IMR-90 (cell line): ENCODE results near the gene RGPD4. TPM values are rescaled to one million over a fixed set of nuclear protein-coding genes. Genes with fewer than 3 reads are reported as not detected.

ENCODE experiments used
- ATAC-seq: fragments of 200-7000 bp; cut with Tn5 transposase; 2 replicates; pipeline ENCODE4 v1.9.1; 2020; ENCODE audit warnings: low read depth, mild to moderate bottlenecking, moderate library complexity
- BruUV-seq: library from RNA; stranded (reverse); fragments of 400-500 nt; replicated peaks from 2 replicates; lab custom pipeline; 2021; lab: Mats Ljungman, UMichigan
- CTCF ChIA-PET: fragments of 300-600 bp; formaldehyde crosslinking; extraction: SDS; loops from one replicate; lab custom pipeline; 2021; ENCODE audit warnings: antibody characterized with exemption; lab: Yijun Ruan, JAX
- POLR2A ChIA-PET: fragments of 300-600 bp; sonication (Branson Sonifier 250); formaldehyde crosslinking; loops from one replicate; lab custom pipeline; 2022; ENCODE audit warnings: antibody characterized with exemption; ENCODE audit not compliant: unreplicated experiment; lab: Charles Lee
- DNase-seq: peaks from one replicate; pipeline ENCODE4 v3.0.0; 2013
- H2AFZ ChIP-seq: replicated peaks from 2 replicates; pipeline ENCODE3; 2013; ENCODE audit warnings: low read length, mild to moderate bottlenecking; ENCODE audit not compliant: poor library complexity
- H2AK5ac ChIP-seq: 2 replicates; pipeline ENCODE4 v1.6.1; 2013; ENCODE audit warnings: low read depth, low read length, inconsistent platforms
- H2AK9ac ChIP-seq: replicated peaks from 2 replicates; pipeline ENCODE3; 2013; ENCODE audit warnings: mild to moderate bottlenecking, low read depth, low read length, moderate library complexity; ENCODE audit not compliant: poor library complexity
- H2BK120ac ChIP-seq: 2 replicates; pipeline ENCODE4 v1.6.1; 2013; ENCODE audit warnings: low read depth, low read length, inconsistent platforms
- H2BK15ac ChIP-seq: 3 replicates; pipeline ENCODE4 v1.6.1; 2013; ENCODE audit warnings: low read depth, low read length, inconsistent platforms
- H2BK20ac ChIP-seq: 2 replicates; pipeline ENCODE4 v1.6.1; 2013; ENCODE audit warnings: low read depth, mild to moderate bottlenecking, inconsistent platforms, low read length, moderate library complexity
- H2BK5ac ChIP-seq: 2 replicates; pipeline ENCODE4 v1.6.1; 2013; ENCODE audit warnings: mild to moderate bottlenecking, low read depth, low read length, inconsistent platforms; ENCODE audit not compliant: poor library complexity, severe bottlenecking
- H3K14ac ChIP-seq: replicated peaks from 2 replicates; pipeline ENCODE4 v1.6.1; 2013; ENCODE audit warnings: low read depth, low read length, inconsistent platforms
- H3K18ac ChIP-seq: 2 replicates; pipeline ENCODE4 v1.6.1; 2013; ENCODE audit warnings: low read depth, low read length, control low read depth
- H3K23ac ChIP-seq: 2 replicates; pipeline ENCODE4 v1.6.1; 2013; ENCODE audit warnings: low read depth, low read length, inconsistent platforms
- H3K27ac ChIP-seq: 2 replicates; pipeline ENCODE4 v1.5.1; 2013; ENCODE audit warnings: mild to moderate bottlenecking, control low read depth, low read length; ENCODE audit not compliant: insufficient read depth
- H3K27me3 ChIP-seq: 2 replicates; pipeline ENCODE4 v1.6.1; 2013; ENCODE audit warnings: low read length; ENCODE audit not compliant: control insufficient read depth, insufficient read depth
- H3K36me3 ChIP-seq: 2 replicates; pipeline ENCODE4 v1.6.1; 2013; ENCODE audit warnings: low read length, mixed read lengths; ENCODE audit not compliant: control insufficient read depth, insufficient read depth
- H3K4ac ChIP-seq: 2 replicates; pipeline ENCODE4 v1.6.1; 2013; ENCODE audit warnings: low read depth, low read length, inconsistent platforms
- H3K4me1 ChIP-seq: 2 replicates; pipeline ENCODE4 v1.6.1; 2013; ENCODE audit warnings: low read length, mixed read lengths; ENCODE audit not compliant: control insufficient read depth, insufficient read depth
- H3K4me2 ChIP-seq: 2 replicates; pipeline ENCODE4 v1.6.1; 2013; ENCODE audit warnings: low read depth, mild to moderate bottlenecking, control low read depth, low read length, moderate library complexity
- H3K4me3 ChIP-seq: 2 replicates; pipeline ENCODE4 v1.5.1; 2013; ENCODE audit warnings: low read depth, mild to moderate bottlenecking, control low read depth, low read length, moderate library complexity; ENCODE audit not compliant: insufficient read depth
- H3K56ac ChIP-seq: 2 replicates; pipeline ENCODE4 v1.6.1; 2013; ENCODE audit warnings: low read length, inconsistent platforms; ENCODE audit not compliant: insufficient read depth; ENCODE audit errors: extremely low read depth
- H3K79me1 ChIP-seq, 2 experiments: 2 replicates each; pipeline ENCODE4 v1.6.1; 2013; ENCODE audit warnings: low read length in 2 of 2, inconsistent platforms in 1 of 2, low read depth in 1 of 2
- H3K9ac ChIP-seq: 2 replicates; pipeline ENCODE4 v1.6.1; 2013; ENCODE audit warnings: low read depth, low read length, control low read depth
- H3K9me1 ChIP-seq: 2 replicates; pipeline ENCODE4 v1.6.1; 2013; ENCODE audit warnings: low read length, inconsistent platforms; ENCODE audit not compliant: insufficient read depth
- H3K9me3 ChIP-seq: 2 replicates; pipeline ENCODE4 v1.6.1; 2013; ENCODE audit warnings: low read length; ENCODE audit not compliant: control insufficient read depth, insufficient read depth
- H4K20me1 ChIP-seq: 2 replicates; pipeline ENCODE4 v1.6.1; 2013; ENCODE audit warnings: low read length, inconsistent platforms; ENCODE audit not compliant: insufficient read depth
- H4K5ac ChIP-seq: 2 replicates; pipeline ENCODE4 v1.6.1; 2013; ENCODE audit warnings: mild to moderate bottlenecking, low read depth, low read length, control low read depth
- H4K8ac ChIP-seq, 2 experiments: 2 replicates each; pipeline ENCODE4 v1.6.1; 2013; ENCODE audit warnings: low read depth in 2 of 2, low read length in 2 of 2, control low read depth in 1 of 2, inconsistent platforms in 1 of 2
- H4K91ac ChIP-seq: 2 replicates; pipeline ENCODE4 v1.6.1; 2013; ENCODE audit warnings: low read depth, low read length, inconsistent platforms; ENCODE audit not compliant: insufficient read depth
- POLR2A ChIP-seq: IDR thresholded peaks from 2 replicates; pipeline ENCODE4 v1.6.1; 2012; ENCODE audit warnings: mild to moderate bottlenecking, low read depth, low read length
- RAD21 ChIP-seq: IDR thresholded peaks from 2 replicates; pipeline ENCODE4 v1.6.1; 2012; ENCODE audit warnings: low read length, improper control_type of control experiment
- SMC3 ChIP-seq: fragments of 150-350 bp; IDR thresholded peaks from 2 replicates; pipeline ENCODE4 v1.6.1; 2016; ENCODE audit warnings: low read depth, mild to moderate bottlenecking, antibody characterized with exemption, low read length, moderate library complexity
- WGBS, 2 experiments: methylation state at CpG; one replicate each; pipeline versions ENCODE4 v1.1.5 to v1.1.7; 2013; ENCODE audit warnings: missing lambda C conversion rate in 2 of 2; ENCODE audit not compliant: insufficient read length in 1 of 2; ENCODE audit errors: extremely low coverage in 2 of 2; 5-methylcytosine and 5-hydroxymethylcytosine counted together
- dilution Hi-C: fragments of 300-500 bp; cut with HindIII; formaldehyde crosslinking; loops from one replicate; pipeline ENCODE4 v1.14.3; 2018; ENCODE audit warnings: low sequenced_read_pairs; ENCODE audit not compliant: unreplicated experiment
- in situ Hi-C: fragments of 300-500 bp; cut with MboI; formaldehyde crosslinking; loops from 3 replicates; pipeline ENCODE4 v1.14.3; 2019; ENCODE audit warnings: low sequenced_read_pairs, inconsistent platforms, mixed read lengths
- intact Hi-C: fragments of 100-400 bp; cut with micrococcal nuclease; formaldehyde crosslinking; loops from 2 replicates; pipeline ENCODE4 v1.10.0; 2022
- polyA plus RNA-seq, 3 experiments: library from polyadenylated mRNA; depleted of rRNA; stranded (reverse); fragments of >200 nt; gene quantifications; 2 replicates each; pipeline ENCODE4 v1.2.3, GENCODE V29; 2012; ENCODE audit warnings: low replicate concordance in 1 of 3
- total RNA-seq: library from RNA; depleted of rRNA; stranded (reverse); fragments of >200 nt; gene quantifications from 2 replicates; pipeline ENCODE4 v1.2.3, GENCODE V29; 2012
- TF ChIP-seq, protein P1 (sequence below): conservative IDR thresholded peaks from 2 replicates; pipeline ENCODE4 v1.5.1; 2012; ENCODE audit warnings: mild to moderate bottlenecking, low read depth, low read length, improper control_type of control experiment

The RGPD4 gene
- total and polyA plus RNA-seq, 2 of the 4 experiments (the other 2 are of a cell fraction), result not detected

GRCh38 chr2:107932979-107933378, 106.3 kb downstream of the RGPD4 start:
- TF ChIP-seq, protein P1, sequence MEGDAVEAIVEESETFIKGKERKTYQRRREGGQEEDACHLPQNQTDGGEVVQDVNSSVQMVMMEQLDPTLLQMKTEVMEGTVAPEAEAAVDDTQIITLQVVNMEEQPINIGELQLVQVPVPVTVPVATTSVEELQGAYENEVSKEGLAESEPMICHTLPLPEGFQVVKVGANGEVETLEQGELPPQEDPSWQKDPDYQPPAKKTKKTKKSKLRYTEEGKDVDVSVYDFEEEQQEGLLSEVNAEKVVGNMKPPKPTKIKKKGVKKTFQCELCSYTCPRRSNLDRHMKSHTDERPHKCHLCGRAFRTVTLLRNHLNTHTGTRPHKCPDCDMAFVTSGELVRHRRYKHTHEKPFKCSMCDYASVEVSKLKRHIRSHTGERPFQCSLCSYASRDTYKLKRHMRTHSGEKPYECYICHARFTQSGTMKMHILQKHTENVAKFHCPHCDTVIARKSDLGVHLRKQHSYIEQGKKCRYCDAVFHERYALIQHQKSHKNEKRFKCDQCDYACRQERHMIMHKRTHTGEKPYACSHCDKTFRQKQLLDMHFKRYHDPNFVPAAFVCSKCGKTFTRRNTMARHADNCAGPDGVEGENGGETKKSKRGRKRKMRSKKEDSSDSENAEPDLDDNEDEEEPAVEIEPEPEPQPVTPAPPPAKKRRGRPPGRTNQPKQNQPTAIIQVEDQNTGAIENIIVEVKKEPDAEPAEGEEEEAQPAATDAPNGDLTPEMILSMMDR, result peak; percentile 52
- TF ChIP-seq SMC3 (peak; percentile 34; the same call in 1 of the 2 replicates), POLR2A (no peak), RAD21 (peak; percentile 53)
- no peak overlapping the region for H2AK9ac ChIP-seq
- H2BK15ac ChIP-seq, result no peak overlapping the region
- H3K9me3 ChIP-seq, result no peaks in the 10 kb centered on the region
- no peak overlapping the region for H4K91ac ChIP-seq
- no TSS peak for BruUV-seq
- no peaks in the 10 kb centered on the region for H3K4me1 ChIP-seq
- H2AK5ac ChIP-seq, result no peak overlapping the region
- WGBS, 2 experiments, result no CpG with 5 or more reads among the region's 3 CpGs
- H2BK5ac ChIP-seq, result no peak overlapping the region
- H3K14ac ChIP-seq, result no peak overlapping the region
- no peaks in the 10 kb centered on the region for H3K79me1 ChIP-seq
- no peak overlapping the region for H4K8ac ChIP-seq
- no peaks in the 10 kb centered on the region for H3K9me1 ChIP-seq
- no peak overlapping the region for H2BK120ac ChIP-seq
- H3K23ac ChIP-seq, result no peak overlapping the region
- no peak overlapping the region for H3K4ac ChIP-seq
- H2BK20ac ChIP-seq, result no peak overlapping the region
- dilution Hi-C loops, result no loop called here
- H3K36me3 ChIP-seq, result no peaks in the 10 kb centered on the region
- H4K20me1 ChIP-seq, result no peaks in the 10 kb centered on the region
- peak; percentile 8 for DNase-seq
- ATAC-seq, result no peak
- intact Hi-C loops, result no loop called here
- no peak overlapping the region for H3K4me2 ChIP-seq
- no peak overlapping the region for H4K5ac ChIP-seq
- H3K9ac ChIP-seq, result no peak overlapping the region
- in situ Hi-C loops, result loop anchor here (25.0 kb wide), 1 partner anchor 1696 kb away; no protein-coding TSS in a partner anchor
- no peak overlapping the region for H3K18ac ChIP-seq
- no peak overlapping the region for H2AFZ ChIP-seq
- H3K4me3 ChIP-seq, result no peak overlapping the region
- no peak overlapping the region for H3K27ac ChIP-seq
- CTCF ChIA-PET, result no interaction called here
- no peaks in the 10 kb centered on the region for H3K27me3 ChIP-seq
- H3K56ac ChIP-seq, result no peak overlapping the region
- POLR2A ChIA-PET, result no interaction called here
